IMR-90 (cell line): ENCODE measurements around the gene AOPEP. TPM values are rescaled to one million over a fixed set of nuclear protein-coding genes. Genes with fewer than 3 reads are reported as not detected.

Experiments
- ATAC-seq: fragments of 200-7000 bp; cut with Tn5 transposase; 2 replicates; pipeline ENCODE4 v1.9.1; 2020; ENCODE audit warnings: low read depth, mild to moderate bottlenecking, moderate library complexity
- BruUV-seq: library from RNA; stranded (reverse); fragments of 400-500 nt; replicated peaks from 2 replicates; lab custom pipeline; 2021; lab: Mats Ljungman, UMichigan
- CTCF ChIA-PET: fragments of 300-600 bp; formaldehyde crosslinking; extraction: SDS; loops from one replicate; lab custom pipeline; 2021; ENCODE audit warnings: antibody characterized with exemption; lab: Yijun Ruan, JAX
- POLR2A ChIA-PET: fragments of 300-600 bp; sonication (Branson Sonifier 250); formaldehyde crosslinking; loops from one replicate; lab custom pipeline; 2022; ENCODE audit warnings: antibody characterized with exemption; ENCODE audit not compliant: unreplicated experiment; lab: Charles Lee
- DNase-seq: peaks from one replicate; pipeline ENCODE4 v3.0.0; 2013
- H2AFZ ChIP-seq: replicated peaks from 2 replicates; pipeline ENCODE3; 2013; ENCODE audit warnings: low read length, mild to moderate bottlenecking; ENCODE audit not compliant: poor library complexity
- H2AK5ac ChIP-seq: 2 replicates; pipeline ENCODE4 v1.6.1; 2013; ENCODE audit warnings: low read depth, low read length, inconsistent platforms
- H2AK9ac ChIP-seq: replicated peaks from 2 replicates; pipeline ENCODE3; 2013; ENCODE audit warnings: mild to moderate bottlenecking, low read depth, low read length, moderate library complexity; ENCODE audit not compliant: poor library complexity
- H2BK120ac ChIP-seq: 2 replicates; pipeline ENCODE4 v1.6.1; 2013; ENCODE audit warnings: low read depth, low read length, inconsistent platforms
- H2BK15ac ChIP-seq: 3 replicates; pipeline ENCODE4 v1.6.1; 2013; ENCODE audit warnings: low read depth, low read length, inconsistent platforms
- H2BK20ac ChIP-seq: 2 replicates; pipeline ENCODE4 v1.6.1; 2013; ENCODE audit warnings: low read depth, mild to moderate bottlenecking, inconsistent platforms, low read length, moderate library complexity
- H2BK5ac ChIP-seq: 2 replicates; pipeline ENCODE4 v1.6.1; 2013; ENCODE audit warnings: mild to moderate bottlenecking, low read depth, low read length, inconsistent platforms; ENCODE audit not compliant: poor library complexity, severe bottlenecking
- H3K14ac ChIP-seq: replicated peaks from 2 replicates; pipeline ENCODE4 v1.6.1; 2013; ENCODE audit warnings: low read depth, low read length, inconsistent platforms
- H3K18ac ChIP-seq: 2 replicates; pipeline ENCODE4 v1.6.1; 2013; ENCODE audit warnings: low read depth, low read length, control low read depth
- H3K23ac ChIP-seq: 2 replicates; pipeline ENCODE4 v1.6.1; 2013; ENCODE audit warnings: low read depth, low read length, inconsistent platforms
- H3K27ac ChIP-seq: 2 replicates; pipeline ENCODE4 v1.5.1; 2013; ENCODE audit warnings: mild to moderate bottlenecking, control low read depth, low read length; ENCODE audit not compliant: insufficient read depth
- H3K27me3 ChIP-seq: 2 replicates; pipeline ENCODE4 v1.6.1; 2013; ENCODE audit warnings: low read length; ENCODE audit not compliant: control insufficient read depth, insufficient read depth
- H3K36me3 ChIP-seq: 2 replicates; pipeline ENCODE4 v1.6.1; 2013; ENCODE audit warnings: low read length, mixed read lengths; ENCODE audit not compliant: control insufficient read depth, insufficient read depth
- H3K4ac ChIP-seq: 2 replicates; pipeline ENCODE4 v1.6.1; 2013; ENCODE audit warnings: low read depth, low read length, inconsistent platforms
- H3K4me1 ChIP-seq: 2 replicates; pipeline ENCODE4 v1.6.1; 2013; ENCODE audit warnings: low read length, mixed read lengths; ENCODE audit not compliant: control insufficient read depth, insufficient read depth
- H3K4me2 ChIP-seq: 2 replicates; pipeline ENCODE4 v1.6.1; 2013; ENCODE audit warnings: low read depth, mild to moderate bottlenecking, control low read depth, low read length, moderate library complexity
- H3K4me3 ChIP-seq: 2 replicates; pipeline ENCODE4 v1.5.1; 2013; ENCODE audit warnings: low read depth, mild to moderate bottlenecking, control low read depth, low read length, moderate library complexity; ENCODE audit not compliant: insufficient read depth
- H3K56ac ChIP-seq: 2 replicates; pipeline ENCODE4 v1.6.1; 2013; ENCODE audit warnings: low read length, inconsistent platforms; ENCODE audit not compliant: insufficient read depth; ENCODE audit errors: extremely low read depth
- H3K79me1 ChIP-seq, 2 experiments: 2 replicates each; pipeline ENCODE4 v1.6.1; 2013; ENCODE audit warnings: low read length in 2 of 2, inconsistent platforms in 1 of 2, low read depth in 1 of 2
- H3K9ac ChIP-seq: 2 replicates; pipeline ENCODE4 v1.6.1; 2013; ENCODE audit warnings: low read depth, low read length, control low read depth
- H3K9me1 ChIP-seq: 2 replicates; pipeline ENCODE4 v1.6.1; 2013; ENCODE audit warnings: low read length, inconsistent platforms; ENCODE audit not compliant: insufficient read depth
- H3K9me3 ChIP-seq: 2 replicates; pipeline ENCODE4 v1.6.1; 2013; ENCODE audit warnings: low read length; ENCODE audit not compliant: control insufficient read depth, insufficient read depth
- H4K20me1 ChIP-seq: 2 replicates; pipeline ENCODE4 v1.6.1; 2013; ENCODE audit warnings: low read length, inconsistent platforms; ENCODE audit not compliant: insufficient read depth
- H4K5ac ChIP-seq: 2 replicates; pipeline ENCODE4 v1.6.1; 2013; ENCODE audit warnings: mild to moderate bottlenecking, low read depth, low read length, control low read depth
- H4K8ac ChIP-seq, 2 experiments: 2 replicates each; pipeline ENCODE4 v1.6.1; 2013; ENCODE audit warnings: low read depth in 2 of 2, low read length in 2 of 2, control low read depth in 1 of 2, inconsistent platforms in 1 of 2
- H4K91ac ChIP-seq: 2 replicates; pipeline ENCODE4 v1.6.1; 2013; ENCODE audit warnings: low read depth, low read length, inconsistent platforms; ENCODE audit not compliant: insufficient read depth
- BHLHE40 ChIP-seq: fragments of 150-350 bp; IDR thresholded peaks from 2 replicates; pipeline ENCODE4 v1.6.1; 2016; ENCODE audit warnings: mild to moderate bottlenecking, low read depth, low read length
- CEBPB ChIP-seq: IDR thresholded peaks from 2 replicates; pipeline ENCODE4 v1.6.1; 2012; ENCODE audit warnings: low read depth, low read length, improper control_type of control experiment
- CHD1 ChIP-seq: IDR thresholded peaks from 2 replicates; pipeline ENCODE4 v1.6.1; 2012; ENCODE audit warnings: low read depth, low read length, improper control_type of control experiment
- CTCF ChIP-seq: conservative IDR thresholded peaks from 2 replicates; pipeline ENCODE4 v1.5.1; 2012; ENCODE audit warnings: mild to moderate bottlenecking, low read depth, low read length, improper control_type of control experiment
- ELK1 ChIP-seq: fragments of 150-350 bp; IDR thresholded peaks from 2 replicates; pipeline ENCODE4 v1.6.1; 2016; ENCODE audit warnings: low read depth, mild to moderate bottlenecking, low read length, moderate library complexity, borderline replicate concordance
- FOS ChIP-seq: fragments of 150-350 bp; IDR thresholded peaks from 2 replicates; pipeline ENCODE4 v1.6.1; 2016; ENCODE audit warnings: low read depth, low read length
- MAFK ChIP-seq: IDR thresholded peaks from 2 replicates; pipeline ENCODE4 v1.6.1; 2012; ENCODE audit warnings: low read depth, low read length, improper control_type of control experiment
- MAZ ChIP-seq: IDR thresholded peaks from 2 replicates; pipeline ENCODE4 v1.6.1; 2012; ENCODE audit warnings: low read depth, mild to moderate bottlenecking, low read length, improper control_type of control experiment, moderate library complexity, borderline replicate concordance
- MXI1 ChIP-seq: IDR thresholded peaks from 2 replicates; pipeline ENCODE4 v1.6.1; 2012; ENCODE audit warnings: low read depth, mild to moderate bottlenecking, low read length, moderate library complexity, borderline replicate concordance
- NFE2L2 ChIP-seq: fragments of 150-350 bp; IDR thresholded peaks from 2 replicates; pipeline ENCODE4 v1.6.1; 2016; ENCODE audit warnings: low read depth, mild to moderate bottlenecking, low read length
- POLR2A ChIP-seq: IDR thresholded peaks from 2 replicates; pipeline ENCODE4 v1.6.1; 2012; ENCODE audit warnings: mild to moderate bottlenecking, low read depth, low read length
- RAD21 ChIP-seq: IDR thresholded peaks from 2 replicates; pipeline ENCODE4 v1.6.1; 2012; ENCODE audit warnings: low read length, improper control_type of control experiment
- RCOR1 ChIP-seq: IDR thresholded peaks from 2 replicates; pipeline ENCODE4 v1.6.1; 2012; ENCODE audit warnings: mild to moderate bottlenecking, low read length, improper control_type of control experiment; ENCODE audit not compliant: insufficient replicate concordance
- RFX5 ChIP-seq: IDR thresholded peaks from 2 replicates; pipeline ENCODE4 v1.8.0; 2012; ENCODE audit warnings: low read depth, mild to moderate bottlenecking, low read length, moderate library complexity
- SMC3 ChIP-seq: fragments of 150-350 bp; IDR thresholded peaks from 2 replicates; pipeline ENCODE4 v1.6.1; 2016; ENCODE audit warnings: low read depth, mild to moderate bottlenecking, antibody characterized with exemption, low read length, moderate library complexity
- WGBS, 2 experiments: methylation state at CpG; one replicate each; pipeline versions ENCODE4 v1.1.5 to v1.1.7; 2013; ENCODE audit warnings: missing lambda C conversion rate in 2 of 2; ENCODE audit not compliant: insufficient read length in 1 of 2; ENCODE audit errors: extremely low coverage in 2 of 2; 5-methylcytosine and 5-hydroxymethylcytosine counted together
- dilution Hi-C: fragments of 300-500 bp; cut with HindIII; formaldehyde crosslinking; loops from one replicate; pipeline ENCODE4 v1.14.3; 2018; ENCODE audit warnings: low sequenced_read_pairs; ENCODE audit not compliant: unreplicated experiment
- in situ Hi-C: fragments of 300-500 bp; cut with MboI; formaldehyde crosslinking; loops from 3 replicates; pipeline ENCODE4 v1.14.3; 2019; ENCODE audit warnings: low sequenced_read_pairs, inconsistent platforms, mixed read lengths
- intact Hi-C: fragments of 100-400 bp; cut with micrococcal nuclease; formaldehyde crosslinking; loops from 2 replicates; pipeline ENCODE4 v1.10.0; 2022
- polyA plus RNA-seq, 3 experiments: library from polyadenylated mRNA; depleted of rRNA; stranded (reverse); fragments of >200 nt; gene quantifications; 2 replicates each; pipeline ENCODE4 v1.2.3, GENCODE V29; 2012; ENCODE audit warnings: low replicate concordance in 1 of 3
- total RNA-seq: library from RNA; depleted of rRNA; stranded (reverse); fragments of >200 nt; gene quantifications from 2 replicates; pipeline ENCODE4 v1.2.3, GENCODE V29; 2012
- TF ChIP-seq, protein P1 (sequence below): fragments of 150-350 bp; IDR thresholded peaks from 2 replicates; pipeline ENCODE4 v1.6.1; 2017; ENCODE audit warnings: mild to moderate bottlenecking, antibody characterized with exemption, low read length, low read depth

Gene AOPEP
- total and polyA plus RNA-seq, 2 of the 4 experiments (the other 2 are of a cell fraction): 34.9 to 38.7 TPM

DNA sequence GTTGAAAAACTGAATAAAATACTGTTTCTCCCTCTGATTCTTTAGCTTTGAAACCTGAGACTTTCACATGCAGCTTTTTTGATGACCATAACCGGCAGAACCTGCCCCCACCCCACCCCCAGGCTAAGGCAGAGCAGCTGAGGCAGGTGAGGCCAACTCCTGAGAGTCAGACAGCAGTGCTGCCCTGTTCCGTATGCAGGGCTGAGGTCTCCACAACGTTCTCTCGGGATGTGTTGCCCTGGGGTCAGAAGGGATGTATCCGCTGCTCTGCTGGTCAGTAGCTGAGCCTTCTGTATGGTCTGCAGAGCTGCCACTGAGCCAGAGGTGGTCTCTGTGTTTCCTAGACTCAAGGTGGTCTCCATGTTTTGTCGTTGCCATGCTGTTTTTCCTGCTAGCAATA, 190.5 kb downstream of the AOPEP start:
- Histone ChIP-seq H2BK15ac (peak overlapping the region; percentile 40; the same call in 1 of the 3 replicates), H2BK120ac (peak overlapping the region; percentile 78), H3K79me1 (peaks cover 15 to 45% of the 10 kb centered on the region in 2 experiments; a peak in 3 of 4 replicates), H3K9me1 (peaks cover 29% of the 10 kb centered on the region), H3K18ac (peak overlapping the region; percentile 48), H3K56ac (no peak overlapping the region), H4K8ac (peak overlapping the region in 1 of 2 experiments; percentile 1; a peak in 1 of 4 replicates), H3K4me3 (no peak overlapping the region), H3K27ac (no peak overlapping the region), H2AK5ac (peak overlapping the region; percentile 94), H3K9me3 (no peaks in the 10 kb centered on the region), H3K4me2 (no peak overlapping the region), H3K27me3 (no peaks in the 10 kb centered on the region), H4K20me1 (no peaks in the 10 kb centered on the region), H3K14ac (peak overlapping the region; percentile 46; the same call in 1 of the 2 replicates), H2AFZ (peak overlapping the region; percentile 69), H3K4me1 (peaks cover 38% of the 10 kb centered on the region), H2BK20ac (peak overlapping the region; percentile 79), H3K4ac (peak overlapping the region; percentile 77), H3K23ac (peak overlapping the region; percentile 40; the same call in 1 of the 2 replicates), H3K36me3 (no peaks in the 10 kb centered on the region), H3K9ac (no peak overlapping the region), H2BK5ac (peak overlapping the region; percentile 22), H4K91ac (peak overlapping the region; percentile 84), H2AK9ac (peak overlapping the region; percentile 39), H4K5ac (peak overlapping the region; percentile 57)
- CTCF ChIA-PET: no interaction called here
- DNase-seq: no peak
- 100% methylated on average over 1 of the region's 6 CpGs; no CpG with 5 or more reads in 1 of the 2 experiments for WGBS, 2 experiments
- no peak for ATAC-seq
- dilution Hi-C loops: no loop called here
- in situ Hi-C loops: no loop called here
- no TSS peak for BruUV-seq
- intact Hi-C loops: loop anchor here (10.0 kb wide), 1 partner anchor 208 kb away; no protein-coding TSS in a partner anchor
- POLR2A ChIA-PET: no interaction called here
- no peak for TF ChIP-seq MAZ
- no peak for TF ChIP-seq CEBPB
- TF ChIP-seq RCOR1: no peak
- TF ChIP-seq CHD1: no peak
- no peak for TF ChIP-seq RAD21
- TF ChIP-seq CTCF: no peak
- no peak for TF ChIP-seq NFE2L2
- no peak for TF ChIP-seq BHLHE40
- TF ChIP-seq POLR2A: no peak
- TF ChIP-seq ELK1: no peak
- TF ChIP-seq, protein P1, sequence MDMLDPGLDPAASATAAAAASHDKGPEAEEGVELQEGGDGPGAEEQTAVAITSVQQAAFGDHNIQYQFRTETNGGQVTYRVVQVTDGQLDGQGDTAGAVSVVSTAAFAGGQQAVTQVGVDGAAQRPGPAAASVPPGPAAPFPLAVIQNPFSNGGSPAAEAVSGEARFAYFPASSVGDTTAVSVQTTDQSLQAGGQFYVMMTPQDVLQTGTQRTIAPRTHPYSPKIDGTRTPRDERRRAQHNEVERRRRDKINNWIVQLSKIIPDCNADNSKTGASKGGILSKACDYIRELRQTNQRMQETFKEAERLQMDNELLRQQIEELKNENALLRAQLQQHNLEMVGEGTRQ: no peak
- no peak for TF ChIP-seq MXI1
- no peak for TF ChIP-seq RFX5
- TF ChIP-seq SMC3: no peak
- no peak for TF ChIP-seq MAFK
- TF ChIP-seq FOS: no peak
